ENCODE results near the gene CBX7. TPM values are rescaled to one million over a fixed set of nuclear protein-coding genes. Genes with fewer than 3 reads are reported as not detected.
"Not testable (repeated sequence)": the region's sequence is repeated elsewhere in the genome, so short reads cannot be mapped to it uniquely, and the experiment has no call there.

Gene CBX7
- total RNA-seq, 3 donors from 2014 or later: 23.6 to 125 (median 29.2) TPM

DNA sequence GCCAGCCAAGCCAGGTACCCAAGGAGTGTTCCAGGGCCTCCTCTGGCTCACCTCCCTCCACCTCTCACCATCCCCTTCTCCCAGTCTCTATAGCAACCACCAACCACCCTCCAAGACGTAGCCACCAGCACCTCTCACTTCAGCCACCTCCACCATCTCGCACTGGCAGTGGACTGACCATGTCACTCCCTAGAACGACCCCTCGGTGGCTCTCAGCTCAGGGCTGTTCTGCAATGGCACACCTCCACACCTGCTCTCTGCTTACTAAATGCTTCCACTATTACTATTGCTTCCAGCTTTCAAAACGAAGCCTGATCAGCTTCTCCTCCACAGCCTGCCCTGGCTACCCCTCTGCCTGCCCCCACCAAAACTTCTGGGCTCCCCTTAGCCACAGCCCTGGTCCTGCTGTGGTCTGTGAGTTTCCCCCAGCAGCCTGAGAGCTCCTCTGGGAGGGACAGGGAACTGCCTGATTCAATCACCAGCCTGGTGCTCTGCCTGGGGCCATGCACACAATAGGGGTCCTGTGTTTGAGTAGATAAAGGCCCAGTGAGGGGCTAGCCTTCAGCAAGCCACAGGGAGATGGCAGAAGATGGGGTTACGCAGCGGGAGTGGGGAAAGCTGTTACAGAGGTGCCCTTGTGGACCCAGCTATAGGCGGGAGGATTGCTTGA lies 17.5 kb upstream of the CBX7 start:
- Histone ChIP-seq H3K4me1 (ENCODE audit: low read depth) (peaks cover 10% of the 10 kb centered on the region), H3K36me3 (ENCODE audit: low read depth) (no peaks in the 10 kb centered on the region), H3K9me3 (no peaks in the 10 kb centered on the region), H3K4me3 (no peak overlapping the region)
- TF ChIP-seq, protein P1, sequence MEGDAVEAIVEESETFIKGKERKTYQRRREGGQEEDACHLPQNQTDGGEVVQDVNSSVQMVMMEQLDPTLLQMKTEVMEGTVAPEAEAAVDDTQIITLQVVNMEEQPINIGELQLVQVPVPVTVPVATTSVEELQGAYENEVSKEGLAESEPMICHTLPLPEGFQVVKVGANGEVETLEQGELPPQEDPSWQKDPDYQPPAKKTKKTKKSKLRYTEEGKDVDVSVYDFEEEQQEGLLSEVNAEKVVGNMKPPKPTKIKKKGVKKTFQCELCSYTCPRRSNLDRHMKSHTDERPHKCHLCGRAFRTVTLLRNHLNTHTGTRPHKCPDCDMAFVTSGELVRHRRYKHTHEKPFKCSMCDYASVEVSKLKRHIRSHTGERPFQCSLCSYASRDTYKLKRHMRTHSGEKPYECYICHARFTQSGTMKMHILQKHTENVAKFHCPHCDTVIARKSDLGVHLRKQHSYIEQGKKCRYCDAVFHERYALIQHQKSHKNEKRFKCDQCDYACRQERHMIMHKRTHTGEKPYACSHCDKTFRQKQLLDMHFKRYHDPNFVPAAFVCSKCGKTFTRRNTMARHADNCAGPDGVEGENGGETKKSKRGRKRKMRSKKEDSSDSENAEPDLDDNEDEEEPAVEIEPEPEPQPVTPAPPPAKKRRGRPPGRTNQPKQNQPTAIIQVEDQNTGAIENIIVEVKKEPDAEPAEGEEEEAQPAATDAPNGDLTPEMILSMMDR (IDR thresholded peaks at IDR 0.05): no peak
- DNase-seq: no peak
- intact Hi-C loops (cut with DNase I, micrococcal nuclease): loop anchor here (5.0 to 10.0 kb wide), 2 partner anchors 142 to 145 kb away; partner anchors contain the start of gene RPL3 (in 1 of the 2)
- ATAC-seq: no peak

GRCh38 chr22:39166547-39166946 lies 14.1 kb upstream of the CBX7 start:
- intact Hi-C loops (cut with DNase I, micrococcal nuclease): no loop called here
- H3K36me3 ChIP-seq (ENCODE audit: low read depth): no peaks in the 10 kb centered on the region
- ATAC-seq (no peak), DNase-seq (no peak)
- TF ChIP-seq, protein P1 (IDR thresholded peaks at IDR 0.05): no peak
- H3K9me3 ChIP-seq: no peaks in the 10 kb centered on the region
- peaks cover 5% of the 10 kb centered on the region for H3K4me1 ChIP-seq (ENCODE audit: low read depth)
- no peak overlapping the region for H3K4me3 ChIP-seq

DNA sequence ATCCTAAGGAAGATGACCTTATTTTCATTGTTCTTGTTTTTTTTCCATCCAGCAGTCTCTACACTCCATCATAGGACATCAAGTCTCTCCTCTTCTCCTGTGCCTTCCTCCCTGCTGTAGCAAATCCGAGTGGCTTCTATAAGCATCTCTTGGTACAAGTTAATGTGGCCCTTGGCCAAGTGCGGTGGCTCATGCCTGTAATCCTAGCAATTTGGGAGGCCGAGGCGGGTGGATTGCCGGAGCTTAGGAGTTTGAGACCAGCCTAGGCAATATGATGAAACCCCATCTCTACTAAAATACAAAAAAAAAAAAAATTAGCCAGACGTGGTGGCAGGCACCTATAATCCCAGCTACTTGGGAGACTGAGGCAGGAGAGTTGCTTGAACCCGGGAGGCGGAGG lies 3.6 kb upstream of the CBX7 start:
- ATAC-seq; H3K36me3 ChIP-seq (ENCODE audit: low read depth); H3K4me3 ChIP-seq; H3K9me3 ChIP-seq; intact Hi-C loops (cut with DNase I, micrococcal nuclease); H3K4me1 ChIP-seq (ENCODE audit: low read depth): not testable (repeated sequence)
- peak in 1 of 3 donors; percentile 21 for DNase-seq

GRCh38 chr22:39155421-39155820 lies 2.9 kb upstream of the CBX7 start:
- H3K9me3 ChIP-seq: no peaks in the 10 kb centered on the region
- intact Hi-C loops (cut with DNase I, micrococcal nuclease): no loop called here
- no peaks in the 10 kb centered on the region for H3K36me3 ChIP-seq (ENCODE audit: low read depth)
- TF ChIP-seq, protein P1 (IDR thresholded peaks at IDR 0.05): no peak
- no peak overlapping the region for H3K4me3 ChIP-seq
- H3K4me1 ChIP-seq (ENCODE audit: low read depth): peaks cover 6% of the 10 kb centered on the region
- peak in 1 of 3 donors; percentile 17 for DNase-seq
- no peak for ATAC-seq

- peaks cover 12% of the 10 kb centered on the region for H3K4me1 ChIP-seq (ENCODE audit: low read depth)
- ATAC-seq (no peak), DNase-seq (peak in 1 of 3 donors; percentile 59)
- H3K4me3 ChIP-seq: peak overlapping the region; percentile 46
- no peaks in the 10 kb centered on the region for H3K9me3 ChIP-seq
- TF ChIP-seq, protein P1 (IDR thresholded peaks at IDR 0.05): no peak
- intact Hi-C loops (cut with DNase I, micrococcal nuclease): no loop called here
- H3K36me3 ChIP-seq (ENCODE audit: low read depth): no peaks in the 10 kb centered on the region
Measured at GRCh38 chr22:39153220-39153717, 789 bp upstream of the CBX7 start.

- peaks cover 14% of the 10 kb centered on the region for H3K4me1 ChIP-seq (ENCODE audit: low read depth)
- no peaks in the 10 kb centered on the region for H3K36me3 ChIP-seq (ENCODE audit: low read depth)
- DNase-seq (no peak), ATAC-seq (no peak)
- TF ChIP-seq, protein P1 (IDR thresholded peaks at IDR 0.05): no peak
- H3K9me3 ChIP-seq: no peaks in the 10 kb centered on the region
- H3K4me3 ChIP-seq: peak overlapping the region; percentile 46
- intact Hi-C loops (cut with DNase I, micrococcal nuclease): no loop called here
Measured at GRCh38 chr22:39152024-39152510, 413 bp downstream of the CBX7 start.

Measured in mucosa of descending colon (tissue), 3 donors.